Trophoblast cell (in vitro differentiated cells and primary cell): ENCODE data around the gene ZDHHC16.
"Not testable (repeated sequence)": the region's sequence is repeated elsewhere in the genome, so short reads cannot be mapped to it uniquely, and the experiment has no call there.

Experiments
- DNase-seq, 2 donors: peaks; one replicate each; pipeline ENCODE4 v3.0.0-alpha.2; 2016
- H2AFZ ChIP-seq: 2 replicates; pipeline ENCODE4 v1.6.1; 2013; ENCODE audit warnings: low read length, moderate library complexity, mild to moderate bottlenecking; ENCODE audit not compliant: insufficient read depth, poor library complexity
- H2AK5ac ChIP-seq: 2 replicates; pipeline ENCODE4 v1.6.1; 2013; ENCODE audit warnings: mild to moderate bottlenecking, low read length
- H2BK120ac ChIP-seq: 2 replicates; pipeline ENCODE4 v1.6.1; 2013; ENCODE audit warnings: low read length, mild to moderate bottlenecking, moderate library complexity; ENCODE audit not compliant: insufficient read depth, poor library complexity
- H2BK12ac ChIP-seq: 2 replicates; pipeline ENCODE4 v1.6.1; 2013; ENCODE audit warnings: mild to moderate bottlenecking, low read length, moderate library complexity
- H2BK5ac ChIP-seq: 2 replicates; pipeline ENCODE4 v1.6.1; 2013; ENCODE audit warnings: low read length, low read depth, moderate library complexity, mild to moderate bottlenecking; ENCODE audit not compliant: poor library complexity
- H3K14ac ChIP-seq: 2 replicates; pipeline ENCODE4 v1.6.1; 2013; ENCODE audit warnings: mild to moderate bottlenecking, low read length
- H3K18ac ChIP-seq: 2 replicates; pipeline ENCODE4 v1.6.1; 2013; ENCODE audit warnings: mild to moderate bottlenecking, low read length
- H3K23ac ChIP-seq: 2 replicates; pipeline ENCODE4 v1.6.1; 2013; ENCODE audit warnings: low read length
- H3K27ac ChIP-seq: 2 replicates; pipeline ENCODE4 v1.5.1; 2013; ENCODE audit warnings: low read depth, mild to moderate bottlenecking, inconsistent platforms, low read length, moderate library complexity
- H3K27me3 ChIP-seq: 2 replicates; pipeline ENCODE4 v1.6.1; 2013; ENCODE audit warnings: inconsistent platforms, mild to moderate bottlenecking, low read length, moderate library complexity; ENCODE audit not compliant: insufficient read depth
- H3K36me3 ChIP-seq, 2 experiments: 1 replicate in 1 of 2; 2 replicates in 1 of 2; pipeline ENCODE4 v1.6.1; 2013; ENCODE audit warnings: low read length in 2 of 2, mild to moderate bottlenecking in 2 of 2, moderate library complexity in 1 of 2; ENCODE audit not compliant: insufficient read depth in 2 of 2, control insufficient read depth in 1 of 2
- H3K4ac ChIP-seq: 2 replicates; pipeline ENCODE4 v1.6.1; 2013; ENCODE audit warnings: low read depth, mild to moderate bottlenecking, low read length, moderate library complexity
- H3K4me1 ChIP-seq, 2 experiments: 1 replicate in 1 of 2; 2 replicates in 1 of 2; pipeline ENCODE4 v1.6.1; 2013; ENCODE audit warnings: low read length in 2 of 2, mild to moderate bottlenecking in 2 of 2, moderate library complexity in 1 of 2; ENCODE audit not compliant: insufficient read depth in 2 of 2, control insufficient read depth in 1 of 2
- H3K4me2 ChIP-seq: 2 replicates; pipeline ENCODE4 v1.6.1; 2013; ENCODE audit warnings: inconsistent platforms, mild to moderate bottlenecking, low read length, moderate library complexity
- H3K4me3 ChIP-seq: 2 replicates; pipeline ENCODE4 v1.5.1; 2013; ENCODE audit warnings: mild to moderate bottlenecking, low read depth, low read length, inconsistent platforms
- H3K79me1 ChIP-seq: one replicate; pipeline ENCODE4 v1.6.1; 2013; ENCODE audit warnings: low read length
- H3K79me2 ChIP-seq: 2 replicates; pipeline ENCODE4 v1.6.1; 2013; ENCODE audit warnings: low read length, mild to moderate bottlenecking; ENCODE audit not compliant: control insufficient read depth, insufficient read depth, poor library complexity
- H3K9ac ChIP-seq: 2 replicates; pipeline ENCODE4 v1.6.1; 2013; ENCODE audit warnings: mild to moderate bottlenecking, low read length
- H3K9me3 ChIP-seq: 2 replicates; pipeline ENCODE4 v1.6.1; 2013; ENCODE audit warnings: low read depth, mild to moderate bottlenecking, control low read depth, inconsistent platforms, low read length; ENCODE audit not compliant: insufficient read depth
- H4K12ac ChIP-seq: 2 replicates; pipeline ENCODE4 v1.6.1; 2013; ENCODE audit warnings: low read depth, mild to moderate bottlenecking, low read length, moderate library complexity
- H4K8ac ChIP-seq: 2 replicates; pipeline ENCODE4 v1.6.1; 2013; ENCODE audit warnings: low read depth, mild to moderate bottlenecking, low read length, moderate library complexity
- H4K91ac ChIP-seq: one replicate; pipeline ENCODE4 v1.6.1; 2013; ENCODE audit warnings: low read depth, mild to moderate bottlenecking, low read length, moderate library complexity
- WGBS: extraction: QIAGEN DNeasy Blood & Tissue Kit; methylation state at CpG from one replicate; pipeline ENCODE4 v1.1.7; 2013; ENCODE audit warnings: missing lambda C conversion rate; ENCODE audit not compliant: insufficient read length, insufficient coverage; ENCODE audit errors: extremely low coverage; 5-methylcytosine and 5-hydroxymethylcytosine counted together

Gene ZDHHC16

GRCh38 chr10:97401455-97401919, 44.5 kb upstream of the ZDHHC16 start:
- Histone ChIP-seq H3K4me1 (peaks cover 2 to 4% of the 10 kb centered on the region in 2 experiments), H3K27ac (no peak overlapping the region), H4K8ac (peak overlapping the region; percentile 74), H4K91ac (no peak overlapping the region), H3K9ac (no peak overlapping the region), H3K27me3 (no peaks in the 10 kb centered on the region), H3K9me3 (no peaks in the 10 kb centered on the region), H3K4me3 (no peak overlapping the region), H3K4me2 (peak overlapping the region; percentile 80), H3K4ac (no peak overlapping the region), H2AFZ (peak overlapping the region; percentile 32), H3K79me1 (no peaks in the 10 kb centered on the region), H3K79me2 (no peaks in the 10 kb centered on the region), H3K18ac (no peak overlapping the region), H3K23ac (no peak overlapping the region), H3K14ac (no peak overlapping the region), H3K36me3 (no peaks in the 10 kb centered on the region), H4K12ac (peak overlapping the region; percentile 49), H2AK5ac (no peak overlapping the region), H2BK120ac (no peak overlapping the region), H2BK5ac (no peak overlapping the region), H2BK12ac (no peak overlapping the region)
- peak in 1 of 2 donors; percentile 54 for DNase-seq
- WGBS: no CpG with 5 or more reads among the region's 13 CpGs

- Histone ChIP-seq H3K4ac (no peak overlapping the region), H2BK5ac (no peak overlapping the region), H3K14ac (no peak overlapping the region), H4K91ac (no peak overlapping the region), H3K27ac (no peak overlapping the region), H2BK12ac (no peak overlapping the region), H3K18ac (no peak overlapping the region), H2AK5ac (no peak overlapping the region), H3K9me3 (no peaks in the 10 kb centered on the region), H2BK120ac (no peak overlapping the region), H3K79me2 (no peaks in the 10 kb centered on the region), H3K27me3 (no peaks in the 10 kb centered on the region), H3K4me2 (no peak overlapping the region), H3K4me3 (no peak overlapping the region), H2AFZ (no peak overlapping the region), H4K12ac (no peak overlapping the region), H3K79me1 (no peaks in the 10 kb centered on the region), H3K36me3 (no peaks in the 10 kb centered on the region), H3K23ac (no peak overlapping the region), H3K4me1 (peaks cover 2 to 10% of the 10 kb centered on the region in 2 experiments), H3K9ac (no peak overlapping the region), H4K8ac (no peak overlapping the region)
- DNase-seq: no peak
Measured at GRCh38 chr10:97404044-97404443, 41.9 kb upstream of the ZDHHC16 start.

- Histone ChIP-seq H2BK5ac (no peak overlapping the region), H3K4ac (no peak overlapping the region), H3K4me3 (no peak overlapping the region), H3K23ac (no peak overlapping the region), H2AFZ (no peak overlapping the region), H3K4me2 (no peak overlapping the region), H3K9me3 (no peaks in the 10 kb centered on the region), H2BK120ac (no peak overlapping the region), H3K14ac (no peak overlapping the region), H3K9ac (no peak overlapping the region), H3K4me1 (peaks cover 0 to 6% of the 10 kb centered on the region in 2 experiments), H3K79me1 (no peaks in the 10 kb centered on the region), H3K79me2 (no peaks in the 10 kb centered on the region), H4K91ac (no peak overlapping the region), H2BK12ac (no peak overlapping the region), H3K36me3 (no peaks in the 10 kb centered on the region), H3K27me3 (no peaks in the 10 kb centered on the region), H4K12ac (no peak overlapping the region), H3K18ac (no peak overlapping the region), H4K8ac (no peak overlapping the region), H3K27ac (no peak overlapping the region), H2AK5ac (no peak overlapping the region)
- no peak for DNase-seq
- no CpG with 5 or more reads among the region's 3 CpGs for WGBS
Measured at GRCh38 chr10:97406064-97406463, 39.9 kb upstream of the ZDHHC16 start.

- H3K27ac ChIP-seq, H3K79me1 ChIP-seq, H3K9ac ChIP-seq, H3K4me1 ChIP-seq, DNase-seq, H3K14ac ChIP-seq, H2AK5ac ChIP-seq, H3K18ac ChIP-seq, H2BK12ac ChIP-seq, H3K4ac ChIP-seq, H2AFZ ChIP-seq, H4K91ac ChIP-seq, H4K8ac ChIP-seq, H3K9me3 ChIP-seq, H3K79me2 ChIP-seq, H2BK5ac ChIP-seq, H3K36me3 ChIP-seq, H2BK120ac ChIP-seq, H3K4me3 ChIP-seq, H3K4me2 ChIP-seq, H4K12ac ChIP-seq, H3K27me3 ChIP-seq, H3K23ac ChIP-seq: not testable (repeated sequence)
- WGBS: no CpG with 5 or more reads among the region's 7 CpGs
Measured at GRCh38 chr10:97406483-97406882, 39.5 kb upstream of the ZDHHC16 start.
